Stimulated activated CD8-positive, alpha-beta memory T cell treated with anti-CD3 and anti-CD28 coated beads, Interleukin-7, amount 100 ng/mL, for 1 hour (primary cell): ENCODE measurements around the gene TMEM14C.

ENCODE experiments used
- DNase-seq, 2 donors: peaks; one replicate each; pipeline ENCODE4 v3.0.0-alpha.2; 2020; ENCODE audit warnings: low read depth in 2 of 2

The TMEM14C gene

GRCh38 chr6:10759884-10760329 is 37.0 kb downstream of the TMEM14C start:
- no peak for DNase-seq

DNA sequence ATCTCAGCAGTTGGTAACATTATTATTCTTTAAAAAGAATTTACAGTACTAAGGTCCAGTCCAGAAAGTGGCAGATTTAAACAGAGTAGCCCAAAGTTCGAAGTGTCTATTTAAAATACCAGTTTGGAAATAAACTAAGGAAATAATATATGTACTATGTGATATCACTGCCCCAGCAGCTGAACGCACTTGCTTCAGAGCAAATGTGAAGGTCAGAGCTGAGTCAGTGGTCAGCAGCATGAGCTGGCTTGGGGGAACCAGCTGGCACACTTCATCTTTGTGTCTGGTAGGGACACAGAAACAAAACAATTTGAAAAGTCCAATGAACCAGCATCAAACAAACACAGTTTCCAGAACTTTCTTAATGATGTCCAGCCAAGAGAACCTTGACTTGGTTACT is 40.1 kb downstream of the TMEM14C start:
- DNase-seq, result no peak

GRCh38 chr6:10769419-10769818 is 46.5 kb downstream of the TMEM14C start:
- no peak for DNase-seq

- no peak for DNase-seq
These were observed 48.6 kb downstream of the TMEM14C start for GRCh38 chr6:10771371-10771894.

- DNase-seq, result no peak
These were observed 55.4 kb downstream of the TMEM14C start for GRCh38 chr6:10778230-10778629.

DNA sequence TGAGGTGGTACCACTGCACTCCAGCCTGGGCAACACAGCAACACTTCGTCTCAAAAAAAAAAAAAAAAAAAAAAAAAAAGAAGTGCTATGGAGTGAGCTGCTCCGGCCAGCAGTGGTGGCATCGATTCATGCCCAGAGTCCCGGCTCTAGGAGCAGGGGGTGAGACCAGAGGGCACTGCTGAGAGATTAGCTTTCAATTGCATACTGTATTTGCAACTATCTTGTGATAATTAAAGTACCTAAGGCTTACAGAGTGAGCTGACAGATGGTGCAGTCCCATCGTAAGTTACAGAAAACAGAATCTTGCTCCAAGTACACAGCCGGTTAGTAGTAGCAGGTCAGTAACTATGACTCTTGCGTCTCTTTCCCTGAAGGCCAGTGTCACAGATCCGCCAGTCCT is 56.2 kb downstream of the TMEM14C start:
- DNase-seq, result no peak
